SK-N-SH (cell line): ENCODE data around the gene RFTN1. TPM values are rescaled to one million over a fixed set of nuclear protein-coding genes. Genes with fewer than 3 reads are reported as not detected.

ENCODE experiments used
- CTCF ChIA-PET: fragments of 300-600, 350-600 bp; formaldehyde crosslinking; extraction: SDS; loops from one replicate; lab custom pipeline; 2021; lab: Yijun Ruan, JAX
- POLR2A ChIA-PET: fragments of 350-600 bp; sonication (Branson Sonifier 250); formaldehyde crosslinking; extraction: SDS; loops from one replicate; lab custom pipeline; 2020; ENCODE audit warnings: antibody characterized with exemption, inconsistent platforms; lab: Yijun Ruan, JAX
- DNase-seq: peaks from one replicate; pipeline ENCODE4 v3.0.0; 2012
- H2AFZ ChIP-seq: fragments of 200-600 bp; sonication (generic); 2 replicates; pipeline ENCODE4 v1.8.1; 2016; ENCODE audit warnings: antibody characterized with exemption, mild to moderate bottlenecking, low read depth
- H3F3A ChIP-seq: fragments of 200-600 bp; sonication (generic); replicated peaks from 2 replicates; pipeline ENCODE3; 2016; ENCODE audit warnings: antibody characterized with exemption, mild to moderate bottlenecking; ENCODE audit not compliant: insufficient read depth
- H3K27ac ChIP-seq, 2 experiments: fragments of 200-500 bp in 1 of 2; fragments of 200-600 bp in 1 of 2; sonication (Bioruptor generic) in 1 of 2; sonication (generic), shearing (Covaris generic) in 1 of 2; 2 replicates each; pipeline versions ENCODE4 v1.5.1 to v1.6.1; 2014 to 2016; ENCODE audit warnings: low read depth in 2 of 2, inconsistent platforms in 1 of 2, low read length in 1 of 2, mild to moderate bottlenecking in 1 of 2, mixed read lengths in 1 of 2
- H3K27me3 ChIP-seq: fragments of 200-600 bp; sonication (generic), shearing (Covaris generic); 2 replicates; pipeline ENCODE4 v1.6.1; 2016; ENCODE audit warnings: mixed run types; ENCODE audit not compliant: insufficient read depth
- H3K36me3 ChIP-seq, 2 experiments: fragments of 200-500 bp in 1 of 2; fragments of 200-600 bp in 1 of 2; sonication (Bioruptor generic) in 1 of 2; sonication (generic) in 1 of 2; replicated peaks in 1 of 2; 2 replicates each; pipeline versions ENCODE3 to v1.5.1; 2014 to 2016; ENCODE audit warnings: low read length in 1 of 2, mild to moderate bottlenecking in 1 of 2; ENCODE audit not compliant: insufficient read depth in 2 of 2, control insufficient read depth in 1 of 2
- H3K4me1 ChIP-seq, 2 experiments: fragments of 200-500 bp in 1 of 2; fragments of 200-600 bp in 1 of 2; sonication (Bioruptor generic) in 1 of 2; sonication (generic), shearing (Covaris generic) in 1 of 2; 2 replicates each; pipeline versions ENCODE4 v1.5.1 to v1.6.1; 2014 to 2016; ENCODE audit warnings: low read depth in 1 of 2, low read length in 1 of 2, mixed run types in 1 of 2; ENCODE audit not compliant: insufficient read depth in 2 of 2, control insufficient read depth in 1 of 2
- H3K4me2 ChIP-seq: fragments of 200-600 bp; sonication (generic), shearing (Covaris generic); 2 replicates; pipeline ENCODE4 v1.6.1; 2017; ENCODE audit warnings: mixed run types
- H3K4me3 ChIP-seq, 2 experiments: fragments of 200-500 bp in 1 of 2; fragments of 200-600 bp in 1 of 2; sonication (Bioruptor generic) in 1 of 2; sonication (generic), shearing (Covaris generic) in 1 of 2; 2 replicates each; pipeline versions ENCODE4 v1.5.1 to v1.8.1; 2014 to 2016; ENCODE audit warnings: low read depth in 2 of 2, inconsistent platforms in 1 of 2, low read length in 1 of 2, mild to moderate bottlenecking in 1 of 2, mixed read lengths in 1 of 2, moderate library complexity in 1 of 2
- H3K79me2 ChIP-seq: fragments of 200-600 bp; sonication (generic); 2 replicates; pipeline ENCODE4 v1.8.1; 2017; ENCODE audit warnings: mild to moderate bottlenecking; ENCODE audit not compliant: insufficient read depth
- H3K9ac ChIP-seq: fragments of 200-600 bp; sonication (generic); 2 replicates; pipeline ENCODE4 v1.6.1; 2017; ENCODE audit warnings: mixed run types
- H3K9me2 ChIP-seq: fragments of 200-600 bp; sonication (generic); 2 replicates; pipeline ENCODE4 v1.6.1; 2017; ENCODE audit warnings: mixed run types
- H3K9me3 ChIP-seq: fragments of 200-600 bp; sonication (generic); 2 replicates; pipeline ENCODE4 v1.6.1; 2017; ENCODE audit warnings: mixed run types, mild to moderate bottlenecking, moderate library complexity
- H4K20me1 ChIP-seq: fragments of 200-600 bp; sonication (generic); 2 replicates; pipeline ENCODE4 v1.6.1; 2017; ENCODE audit warnings: mild to moderate bottlenecking, mixed run types; ENCODE audit not compliant: insufficient read depth
- CHD2 ChIP-seq: fragments of 150-350 bp; IDR thresholded peaks from 2 replicates; pipeline ENCODE4 v1.6.1; 2018; ENCODE audit warnings: low read length; ENCODE audit not compliant: partially characterized antibody
- EZH2phosphoT487 ChIP-seq: fragments of 200-600 bp; sonication (generic); IDR thresholded peaks from 2 replicates; pipeline ENCODE4 v1.6.1; 2017; ENCODE audit warnings: low read depth, mixed run types, mild to moderate bottlenecking, antibody characterized with exemption, moderate library complexity, borderline replicate concordance
- FOSL2 ChIP-seq: IDR thresholded peaks from 2 replicates; pipeline ENCODE4 v1.4.0; 2012; ENCODE audit warnings: low read depth, mild to moderate bottlenecking, moderate library complexity, borderline replicate concordance
- FOXJ3 ChIP-seq: sonication (generic); formaldehyde crosslinking; IDR thresholded peaks from 2 replicates; pipeline ENCODE4 v1.5.1; 2020; ENCODE audit warnings: mild to moderate bottlenecking, missing genetic modification reagents
- GABPA ChIP-seq: IDR thresholded peaks from 2 replicates; pipeline ENCODE4 v1.4.0; 2012; ENCODE audit warnings: low read depth, mild to moderate bottlenecking
- JUND ChIP-seq: IDR thresholded peaks from 2 replicates; pipeline ENCODE4 v1.4.0; 2012
- MXI1 ChIP-seq: IDR thresholded peaks from 2 replicates; pipeline ENCODE4 v1.6.1; 2012; ENCODE audit warnings: mild to moderate bottlenecking, low read depth, low read length, improper control_type of control experiment
- PBX3 ChIP-seq: IDR thresholded peaks from 2 replicates; pipeline ENCODE4; 2012
- POLR2AphosphoS5 ChIP-seq: IDR thresholded peaks from 2 replicates; pipeline ENCODE4 v1.6.1; 2012; ENCODE audit warnings: low read depth, low read length
- RXRA ChIP-seq: IDR thresholded peaks from 2 replicates; pipeline ENCODE4 v1.4.0; 2012; ENCODE audit warnings: low read depth, mild to moderate bottlenecking, borderline replicate concordance
- SIN3A ChIP-seq: IDR thresholded peaks from 2 replicates; pipeline ENCODE4 v1.6.1; 2012; ENCODE audit warnings: low read depth, mild to moderate bottlenecking, low read length, moderate library complexity, borderline replicate concordance
- SMC3 ChIP-seq: IDR thresholded peaks from 2 replicates; pipeline ENCODE4 v1.6.1; 2012; ENCODE audit warnings: low read depth, low read length, improper control_type of control experiment
- TCF12 ChIP-seq: IDR thresholded peaks from 2 replicates; pipeline ENCODE4 v1.4.0; 2012
- WGBS: methylation state at CpG from one replicate; pipeline ENCODE4 v1.1.6; 2017; ENCODE audit warnings: low lambda C conversion rate; 5-methylcytosine and 5-hydroxymethylcytosine counted together
- polyA plus RNA-seq, 3 experiments: library from polyadenylated mRNA; depleted of rRNA; stranded (reverse); fragments of >200 nt; gene quantifications; 2 replicates each; pipeline ENCODE4 v1.2.3, GENCODE V29; 2012
- TF ChIP-seq, protein P1 (sequence below): fragments of 200-600 bp; sonication (generic); IDR thresholded peaks from 2 replicates; pipeline ENCODE4 v1.6.1; 2017; ENCODE audit warnings: antibody characterized with exemption, mild to moderate bottlenecking, moderate library complexity

RFTN1 gene
- polyA plus RNA-seq, 1 of the 3 experiments (the other 2 are of a cell fraction) = 21.2 TPM

DNA sequence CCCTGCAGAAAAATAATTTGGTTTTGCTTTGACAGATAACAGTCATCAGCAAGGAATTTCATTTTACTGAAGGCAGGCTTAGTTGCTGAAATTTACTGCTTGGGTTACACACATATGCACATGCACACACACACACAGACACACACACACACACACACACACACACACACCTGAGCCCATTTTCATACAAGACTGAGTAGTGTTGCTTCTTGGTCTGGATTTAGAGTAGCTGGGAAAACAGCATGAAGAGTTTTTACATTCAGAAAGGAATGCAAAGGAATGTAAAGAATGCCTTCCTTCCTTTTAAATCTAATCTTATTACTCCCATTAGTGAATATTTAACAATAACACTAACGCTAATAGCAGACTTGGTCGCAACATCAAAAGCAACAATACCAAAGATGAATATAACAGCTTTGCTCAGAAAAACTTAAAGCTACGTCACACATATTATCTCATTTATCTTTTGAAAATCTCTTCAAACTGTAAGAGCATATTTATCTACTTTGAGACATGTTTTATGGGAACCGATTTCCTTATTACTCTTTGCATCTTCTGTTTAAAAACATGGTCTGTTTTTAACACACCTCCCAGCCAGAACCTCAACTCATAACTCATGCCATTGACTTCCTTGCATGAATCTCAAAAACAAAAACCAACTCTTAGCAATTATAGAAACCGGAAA lies 32.5 kb downstream of the RFTN1 start:
- Histone ChIP-seq H3K36me3 (no peaks in the 10 kb centered on the region), H3K79me2 (peaks cover 31% of the 10 kb centered on the region), H3K9me2 (no peaks in the 10 kb centered on the region), H3K4me1 (peaks cover 42 to 48% of the 10 kb centered on the region in 2 experiments), H4K20me1 (no peaks in the 10 kb centered on the region), H3F3A (peaks cover 27% of the 10 kb centered on the region)
- no peak for DNase-seq
- TF ChIP-seq FOSL2 (peak; percentile 49; the same call in 1 of the 2 replicates), PBX3 (peak; percentile 54), GABPA (no peak), MXI1 (no peak), TCF12 (peak; percentile 17; the same call in 1 of the 2 replicates), JUND (peak; percentile 16; the same call in 1 of the 2 replicates), FOXJ3 (CRISPR knock-in tag) (no peak)
- TF ChIP-seq, all 33 proteins: peak for 4
- H3K27me3 ChIP-seq = no peaks in the 10 kb centered on the region
- peak overlapping the region in 1 of 2 experiments; percentile 30; a peak in 3 of 4 replicates for H3K4me3 ChIP-seq
- POLR2A ChIA-PET = interaction anchor here (0.6 to 1.4 kb wide), 3 partner anchors 9 to 36 kb away, joined by 3 to 4 read pairs (median 3); no protein-coding TSS in a partner anchor
- H3K9ac ChIP-seq = no peak overlapping the region; the same call in 1 of the 2 replicates
- CTCF ChIA-PET = interaction anchor here (1.2 to 2.2 kb wide), 2 partner anchors 69 to 191 kb away, joined by 3 to 5 read pairs; no protein-coding TSS in a partner anchor
- peak overlapping the region; percentile 59 for H3K4me2 ChIP-seq
- H3K27ac ChIP-seq = peak overlapping the region; percentile 72 to 89
- no peaks in the 10 kb centered on the region for H3K9me3 ChIP-seq
- H2AFZ ChIP-seq = peak overlapping the region; percentile 40; the same call in 1 of the 2 replicates
- WGBS = 17% methylated on average over 5 of the region's 5 CpGs

- H3K79me2 ChIP-seq = peaks cover 26% of the 10 kb centered on the region
- no peaks in the 10 kb centered on the region for H3K36me3 ChIP-seq
- peaks cover 42 to 66% of the 10 kb centered on the region in 2 experiments; a peak in 3 of 4 replicates for H3K4me1 ChIP-seq
- peaks cover 10% of the 10 kb centered on the region for H3F3A ChIP-seq
- no peak overlapping the region for H3K4me3 ChIP-seq
- H3K27me3 ChIP-seq = no peaks in the 10 kb centered on the region
- ChIA-PET POLR2A (no interaction called here), CTCF (interaction anchor here (0.7 to 2.6 kb wide), 3 partner anchors 10 to 188 kb away, joined by 3 to 9 read pairs (median 8); no protein-coding TSS in a partner anchor)
- peak overlapping the region in 1 of 2 experiments; percentile 39; a peak in 1 of 4 replicates for H3K27ac ChIP-seq
- H2AFZ ChIP-seq = no peak overlapping the region
- H3K4me2 ChIP-seq = no peak overlapping the region
- DNase-seq = no peak
- no peaks in the 10 kb centered on the region for H3K9me2 ChIP-seq
- H3K9me3 ChIP-seq = no peaks in the 10 kb centered on the region
- TF ChIP-seq SIN3A (no peak), EZH2phosphoT487 (no peak), POLR2AphosphoS5 (no peak), CHD2 (no peak), RXRA (no peak), SMC3 (no peak), PBX3 (no peak)
- TF ChIP-seq, protein P1, sequence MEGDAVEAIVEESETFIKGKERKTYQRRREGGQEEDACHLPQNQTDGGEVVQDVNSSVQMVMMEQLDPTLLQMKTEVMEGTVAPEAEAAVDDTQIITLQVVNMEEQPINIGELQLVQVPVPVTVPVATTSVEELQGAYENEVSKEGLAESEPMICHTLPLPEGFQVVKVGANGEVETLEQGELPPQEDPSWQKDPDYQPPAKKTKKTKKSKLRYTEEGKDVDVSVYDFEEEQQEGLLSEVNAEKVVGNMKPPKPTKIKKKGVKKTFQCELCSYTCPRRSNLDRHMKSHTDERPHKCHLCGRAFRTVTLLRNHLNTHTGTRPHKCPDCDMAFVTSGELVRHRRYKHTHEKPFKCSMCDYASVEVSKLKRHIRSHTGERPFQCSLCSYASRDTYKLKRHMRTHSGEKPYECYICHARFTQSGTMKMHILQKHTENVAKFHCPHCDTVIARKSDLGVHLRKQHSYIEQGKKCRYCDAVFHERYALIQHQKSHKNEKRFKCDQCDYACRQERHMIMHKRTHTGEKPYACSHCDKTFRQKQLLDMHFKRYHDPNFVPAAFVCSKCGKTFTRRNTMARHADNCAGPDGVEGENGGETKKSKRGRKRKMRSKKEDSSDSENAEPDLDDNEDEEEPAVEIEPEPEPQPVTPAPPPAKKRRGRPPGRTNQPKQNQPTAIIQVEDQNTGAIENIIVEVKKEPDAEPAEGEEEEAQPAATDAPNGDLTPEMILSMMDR = no peak
- H4K20me1 ChIP-seq = no peaks in the 10 kb centered on the region
- 93% methylated on average over 2 of the region's 2 CpGs for WGBS
- H3K9ac ChIP-seq = no peak overlapping the region
Measured at GRCh38 chr3:16478516-16478915, 35.0 kb downstream of the RFTN1 start.
